Measurements from ENCODE around the gene SYNE3. TPM values are rescaled to one million over a fixed set of nuclear protein-coding genes. Genes with fewer than 3 reads are reported as not detected.
A peak's percentile ranks its signal among the peaks of the same experiment; 100 is the strongest.

SYNE3 gene
- total RNA-seq, 1 experiment from 2014 or later, result 12.5 TPM

- DNase-seq (ENCODE audit: low read depth), result no peak
Observed at GRCh38 chr14:95477411-95478269, 38.8 kb downstream of the SYNE3 start.

GRCh38 chr14:95476747-95477146 is 39.7 kb downstream of the SYNE3 start:
- DNase-seq (ENCODE audit: low read depth), result no peak

- DNase-seq (ENCODE audit: low read depth), result no peak
Observed at GRCh38 chr14:95475540-95476240, 40.8 kb downstream of the SYNE3 start.

DNA sequence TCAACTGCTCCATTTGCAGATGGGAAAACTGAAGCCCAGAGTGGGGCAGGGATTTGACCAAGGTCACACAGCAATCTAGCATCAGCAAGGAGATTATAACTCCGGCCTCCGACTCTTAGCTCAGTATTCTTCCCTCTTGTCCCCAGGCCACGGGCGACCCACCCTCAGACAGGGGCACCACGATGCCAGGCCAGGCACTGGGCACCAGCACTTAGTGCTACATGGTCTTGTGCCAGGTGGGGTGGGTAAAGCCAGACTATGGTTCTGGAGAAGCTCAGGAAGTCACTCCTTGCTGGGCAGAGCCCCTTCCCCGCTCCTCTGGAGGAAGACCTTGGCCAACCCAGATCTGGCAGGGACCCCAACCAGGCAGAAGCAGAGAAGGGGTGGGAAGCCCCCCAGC is 41.5 kb downstream of the SYNE3 start:
- DNase-seq (ENCODE audit: low read depth), result no peak

DNA sequence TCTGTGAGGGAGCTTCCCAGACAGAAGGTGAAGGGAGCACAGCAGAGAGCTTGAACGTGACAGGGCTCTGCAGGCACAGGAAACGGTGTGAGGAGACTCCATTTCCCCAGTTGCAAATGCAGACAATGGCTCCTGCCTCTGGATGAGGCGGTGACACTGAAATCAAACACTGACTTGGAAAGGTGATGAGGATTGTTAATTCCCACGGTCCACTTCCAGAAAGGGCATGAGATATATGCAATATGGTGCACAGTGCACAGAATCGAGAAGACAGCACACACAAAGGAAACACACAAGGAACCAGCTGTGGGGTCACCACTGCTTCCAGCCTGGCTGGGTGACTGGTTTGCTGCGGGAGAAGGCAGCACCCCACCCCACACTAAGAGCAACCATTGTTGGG is 42.0 kb downstream of the SYNE3 start:
- no peak for DNase-seq (ENCODE audit: low read depth)

DNA sequence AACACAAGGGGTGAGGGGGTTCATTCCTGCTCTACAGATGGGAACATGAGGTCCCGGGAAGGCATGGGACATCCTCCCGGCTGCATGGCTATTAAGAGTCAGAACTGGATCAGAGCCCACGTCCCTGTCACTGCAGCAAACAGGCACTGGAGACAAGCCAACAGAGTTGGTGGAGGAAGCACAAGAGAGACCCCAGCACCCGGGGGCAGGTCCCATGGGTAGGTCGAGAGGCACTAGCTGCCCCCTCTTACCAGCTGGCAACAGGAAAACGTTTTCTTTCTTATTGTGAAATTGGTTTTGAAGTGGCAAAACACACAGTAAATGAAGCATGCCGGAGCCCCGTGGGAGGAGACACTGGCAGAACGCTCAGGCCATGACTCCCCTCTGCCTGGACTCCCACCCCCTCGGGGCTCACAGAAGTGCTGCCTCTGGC is 43.6 kb downstream of the SYNE3 start:
- no peak for DNase-seq (ENCODE audit: low read depth)

GRCh38 chr14:95471476-95471875 is 45.0 kb downstream of the SYNE3 start:
- DNase-seq (ENCODE audit: low read depth), result no peak

DNA sequence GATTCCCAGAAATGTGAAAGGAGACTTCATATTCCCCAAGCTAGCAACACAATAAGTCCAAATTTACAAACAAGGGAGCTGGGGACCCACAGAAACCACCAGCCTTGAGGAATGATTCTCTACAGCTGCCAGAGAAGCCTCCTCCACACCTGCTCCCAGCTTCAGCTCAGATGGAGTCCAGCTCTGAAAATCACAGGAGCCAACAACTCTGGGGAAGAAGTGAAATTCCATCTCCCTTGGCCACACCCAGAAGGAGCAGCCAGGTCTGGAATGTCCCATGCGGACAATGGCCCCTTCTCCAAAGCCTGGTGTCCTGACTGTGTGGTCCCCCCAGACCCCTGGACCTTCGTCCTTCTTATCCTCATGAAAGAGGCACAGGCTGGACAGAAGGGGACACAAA is 45.4 kb downstream of the SYNE3 start:
- peak; percentile 48 for DNase-seq (ENCODE audit: low read depth)

- DNase-seq (ENCODE audit: low read depth), result no peak
Observed at GRCh38 chr14:95469134-95469481, 47.3 kb downstream of the SYNE3 start.

DNA sequence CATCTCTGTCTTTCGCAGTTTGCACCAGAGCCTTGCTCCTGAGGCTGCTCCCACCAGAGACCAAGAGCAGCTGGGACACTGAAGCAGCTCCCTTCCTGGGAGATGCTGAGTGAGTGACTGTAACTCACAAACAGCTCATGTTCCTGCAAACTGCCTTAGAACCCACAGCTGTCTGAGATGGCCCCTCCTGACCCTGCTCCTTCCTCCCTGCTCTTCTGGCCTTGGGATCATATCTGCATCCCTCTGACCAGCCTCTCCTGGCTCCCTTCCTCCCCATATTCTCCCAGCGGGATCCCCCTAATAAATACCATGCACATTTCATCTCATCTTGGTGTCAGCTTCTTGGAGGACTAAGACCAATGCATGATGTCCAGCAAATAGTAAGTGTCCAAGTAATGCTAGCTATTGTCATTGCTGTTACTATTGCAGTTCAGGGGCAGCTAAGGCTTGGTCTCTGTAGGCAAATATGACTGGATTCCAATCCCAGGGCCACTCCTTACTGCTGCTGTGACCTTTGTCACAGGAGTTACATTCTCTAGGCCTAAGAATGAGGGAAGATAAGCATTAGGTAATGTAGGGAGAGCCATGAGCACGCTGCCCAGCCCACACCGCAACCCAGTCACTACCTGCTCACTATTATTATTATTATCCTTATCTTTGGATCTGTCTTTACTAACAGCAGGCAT is 47.9 kb downstream of the SYNE3 start:
- DNase-seq (ENCODE audit: low read depth), result peak; percentile 25

- no peak for DNase-seq (ENCODE audit: low read depth)
Observed at GRCh38 chr14:95467657-95468056, 48.8 kb downstream of the SYNE3 start.

DNA sequence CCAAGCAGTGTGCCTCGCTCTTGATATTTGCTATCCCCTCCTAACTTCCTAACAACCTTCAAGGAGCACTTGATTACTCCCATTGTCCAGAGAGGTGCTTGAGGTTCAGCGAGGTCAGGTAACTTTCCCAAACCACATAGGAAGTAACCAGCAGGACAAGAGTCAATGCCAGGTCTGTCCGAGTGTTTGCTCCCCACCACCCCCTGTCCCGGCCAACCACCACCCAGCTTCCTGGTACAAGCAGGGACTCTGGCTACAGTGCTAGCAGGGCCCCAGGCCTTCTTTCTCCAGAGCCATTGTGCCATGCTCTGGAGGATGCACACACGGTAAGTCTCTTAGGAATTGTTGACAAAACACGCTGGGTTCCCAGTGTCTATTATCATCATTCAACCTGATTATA is 49.2 kb downstream of the SYNE3 start:
- no peak for DNase-seq (ENCODE audit: low read depth)

Other genes starting within 250 kb of the SYNE3 start
- 3.1 and 3.6 TPM in 2 replicates for gene CLMN, start 196.7 kb downstream of the SYNE3 start, total RNA-seq (2014; rRNA removed)
- gene GLRX5, start 18.4 kb upstream of the SYNE3 start, total RNA-seq (2014; rRNA removed), result 39.9 and 46.9 TPM in 2 replicates
- gene TCL1B, start 169.8 kb upstream of the SYNE3 start, total RNA-seq (2014; rRNA removed), result not detected in 2 replicates
- not detected in 2 replicates for gene TCL1A, start 197.5 kb upstream of the SYNE3 start, total RNA-seq (2014; rRNA removed)

Measured in LHCN-M2 (cell line).